BJ (cell line): Measurements from ENCODE around the gene CAMKMT. TPM values are rescaled to one million over a fixed set of nuclear protein-coding genes. Genes with fewer than 3 reads are reported as not detected.

ENCODE experiments used
- CTCF ChIA-PET: fragments of 350-600 bp; formaldehyde crosslinking; extraction: SDS; loops from one replicate; lab custom pipeline; 2021; ENCODE audit warnings: antibody characterized with exemption, inconsistent platforms; lab: Yijun Ruan, JAX
- POLR2A ChIA-PET: fragments of 300-600 bp; sonication (Branson Sonifier 250); formaldehyde crosslinking; extraction: SDS; loops from one replicate; lab custom pipeline; 2021; ENCODE audit warnings: antibody characterized with exemption; lab: Charles Lee
- DNase-seq: peaks from one replicate; pipeline ENCODE4 v3.0.0-alpha.2; 2011; ENCODE audit warnings: low read depth
- H3K27me3 ChIP-seq: 2 replicates; pipeline ENCODE4 v1.6.0; 2011; ENCODE audit warnings: low read length; ENCODE audit not compliant: control insufficient read depth, insufficient read depth
- H3K36me3 ChIP-seq: 2 replicates; pipeline ENCODE4 v1.5.1; 2011; ENCODE audit warnings: low read length; ENCODE audit not compliant: control insufficient read depth, insufficient read depth
- H3K4me3 ChIP-seq: 2 replicates; pipeline ENCODE4 v1.5.1; 2011; ENCODE audit warnings: low read depth, mild to moderate bottlenecking, control low read depth, low read length
- CTCF ChIP-seq: IDR thresholded peaks from 2 replicates; pipeline ENCODE4 v1.5.1; 2011; ENCODE audit warnings: low read depth, mild to moderate bottlenecking, control low read depth, inconsistent platforms, low read length, moderate library complexity; ENCODE audit not compliant: insufficient read depth
- polyA plus RNA-seq: library from polyadenylated mRNA; depleted of rRNA; stranded (reverse); fragments of >200 nt; gene quantifications from 2 replicates; pipeline ENCODE4 v1.2.3, GENCODE V29; 2011

CAMKMT gene
- polyA plus RNA-seq, 1 experiment, result 2.0 TPM

- H3K27me3 ChIP-seq, result no peaks in the 10 kb centered on the region
- CTCF ChIA-PET, result interaction anchor here (1.0 kb wide), 1 partner anchor 22 kb away, joined by 3 read pairs; no protein-coding TSS in a partner anchor
- no peak for DNase-seq
- H3K36me3 ChIP-seq, result no peaks in the 10 kb centered on the region
- no peak for TF ChIP-seq CTCF
- POLR2A ChIA-PET, result no interaction called here
- no peak overlapping the region for H3K4me3 ChIP-seq
Measured at GRCh38 chr2:44689516-44689915, 327.8 kb downstream of the CAMKMT start.

GRCh38 chr2:44691174-44691785 lies 329.5 kb downstream of the CAMKMT start:
- no peak for DNase-seq
- no peaks in the 10 kb centered on the region for H3K36me3 ChIP-seq
- no peak overlapping the region for H3K4me3 ChIP-seq
- H3K27me3 ChIP-seq, result no peaks in the 10 kb centered on the region
- POLR2A ChIA-PET, result no interaction called here
- CTCF ChIA-PET, result no interaction called here
- no peak for TF ChIP-seq CTCF

GRCh38 chr2:44692821-44693220 lies 331.1 kb downstream of the CAMKMT start:
- H3K36me3 ChIP-seq, result no peaks in the 10 kb centered on the region
- DNase-seq, result no peak
- POLR2A ChIA-PET, result no interaction called here
- no peak for TF ChIP-seq CTCF
- no peaks in the 10 kb centered on the region for H3K27me3 ChIP-seq
- no peak overlapping the region for H3K4me3 ChIP-seq
- CTCF ChIA-PET, result interaction anchor here (0.6 kb wide), 1 partner anchor 11 kb away, joined by 3 read pairs; no protein-coding TSS in a partner anchor

- no peak for TF ChIP-seq CTCF
- no peak for DNase-seq
- ChIA-PET POLR2A (no interaction called here), CTCF (no interaction called here)
- H3K4me3 ChIP-seq, result no peak overlapping the region
- H3K36me3 ChIP-seq, result no peaks in the 10 kb centered on the region
- H3K27me3 ChIP-seq, result no peaks in the 10 kb centered on the region
Measured at GRCh38 chr2:44700824-44701223, 339.1 kb downstream of the CAMKMT start.

- ChIA-PET CTCF (interaction anchor here (0.6 to 1.7 kb wide), 3 partner anchors 9 to 226 kb away, joined by 3 to 7 read pairs (median 5); no protein-coding TSS in a partner anchor), POLR2A (no interaction called here)
- no peak for DNase-seq
- Histone ChIP-seq H3K36me3 (no peaks in the 10 kb centered on the region), H3K27me3 (no peaks in the 10 kb centered on the region), H3K4me3 (no peak overlapping the region)
- no peak for TF ChIP-seq CTCF
Measured at GRCh38 chr2:44705356-44705755, 343.6 kb downstream of the CAMKMT start.
